GM12878 (cell line): ENCODE data around the gene HSBP1. TPM values are rescaled to one million over a fixed set of nuclear protein-coding genes. Genes with fewer than 3 reads are reported as not detected.

ENCODE experiments used
- ATAC-seq: fragments of 200-7000 bp; cut with Tn5 transposase; 3 replicates; pipeline ENCODE4 v1.9.1; 2020; ENCODE audit warnings: mild to moderate bottlenecking, moderate library complexity
- BruUV-seq: library from RNA; stranded (reverse); fragments of 400-500 nt; replicated peaks from 2 replicates; lab custom pipeline; 2021; lab: Mats Ljungman, UMichigan
- CTCF ChIA-PET: fragments of 300-600 bp; sonication (Branson Sonifier 250); formaldehyde crosslinking; extraction: SDS; loops from one replicate; lab custom pipeline; 2021; ENCODE audit warnings: inconsistent platforms; lab: Yijun Ruan, JAX
- POLR2A ChIA-PET: fragments of 350-600 bp; formaldehyde crosslinking; extraction: SDS; loops from one replicate; lab custom pipeline; 2021; ENCODE audit warnings: inconsistent platforms; lab: Charles Lee
- RAD21 ChIA-PET: fragments of 300-600 bp; sonication (Branson Sonifier 250); formaldehyde crosslinking; loops from one replicate; lab custom pipeline; 2023; ENCODE audit warnings: antibody characterized with exemption; ENCODE audit not compliant: unreplicated experiment; lab: Charles Lee
- SMC1A ChIA-PET: fragments of 300-600 bp; sonication (Branson Sonifier 250); formaldehyde crosslinking; loops from one replicate; lab custom pipeline; 2023; ENCODE audit not compliant: unreplicated experiment, uncharacterized antibody; lab: Charles Lee
- DNase-seq: peaks from one replicate; pipeline ENCODE4 v3.0.0-alpha.2; 2011; ENCODE audit warnings: low read depth, low spot score
- FAIRE-seq: peaks from 3 replicates; lab custom pipeline; 2011; peaks lifted over from hg19 to GRCh38; lab: Jason Lieb, UNC
- H2AFZ ChIP-seq: 2 replicates; pipeline ENCODE4 v1.6.0; 2011; ENCODE audit warnings: low read depth, low read length, control low read depth; ENCODE audit not compliant: control insufficient read depth
- H3K27ac ChIP-seq: 2 replicates; pipeline ENCODE4 v1.5.1; 2011; ENCODE audit warnings: control low read depth; ENCODE audit not compliant: control insufficient read depth, insufficient read depth
- H3K27me3 ChIP-seq, 2 experiments: replicated peaks in 1 of 2; 2 replicates each; pipeline versions ENCODE4 v1.6.0 to v1.6.1; 2011; ENCODE audit warnings: low read length in 1 of 2; ENCODE audit not compliant: control insufficient read depth in 2 of 2, insufficient read depth in 2 of 2
- H3K36me3 ChIP-seq, 2 experiments: 2 replicates each; pipeline ENCODE4 v1.5.1; 2011; ENCODE audit warnings: low read length in 1 of 2; ENCODE audit not compliant: control insufficient read depth in 2 of 2, insufficient read depth in 2 of 2
- H3K4me1 ChIP-seq: 2 replicates; pipeline ENCODE4 v1.6.1; 2011; ENCODE audit warnings: mild to moderate bottlenecking, low read length, moderate library complexity, mixed read lengths; ENCODE audit not compliant: control insufficient read depth, insufficient read depth
- H3K4me2 ChIP-seq: 2 replicates; pipeline ENCODE4 v1.6.0; 2011; ENCODE audit warnings: control low read depth; ENCODE audit not compliant: control insufficient read depth, insufficient read depth
- H3K4me3 ChIP-seq: fragments of 200-600 bp; sonication (generic); 2 replicates; pipeline ENCODE4 v1.5.1; 2016
- H3K79me2 ChIP-seq: 2 replicates; pipeline ENCODE4 v1.6.0; 2011; ENCODE audit warnings: low read length; ENCODE audit not compliant: control insufficient read depth, insufficient read depth
- H3K9ac ChIP-seq: 2 replicates; pipeline ENCODE4 v1.8.0; 2011; ENCODE audit warnings: low read length, control low read depth, mixed read lengths; ENCODE audit not compliant: control insufficient read depth, insufficient read depth
- H3K9me3 ChIP-seq: replicated peaks from 3 replicates; pipeline ENCODE4 v1.5.1; 2011; ENCODE audit warnings: mild to moderate bottlenecking, low read length; ENCODE audit not compliant: control insufficient read depth, insufficient read depth
- H4K20me1 ChIP-seq: 2 replicates; pipeline ENCODE4 v1.6.0; 2011; ENCODE audit not compliant: control insufficient read depth, insufficient read depth
- ATF3 ChIP-seq: IDR thresholded peaks from 2 replicates; pipeline ENCODE4 v1.6.1; 2011; ENCODE audit warnings: low read depth, mild to moderate bottlenecking, low read length, moderate library complexity, borderline replicate concordance; ENCODE audit errors: extremely low read depth
- BCL11A ChIP-seq: IDR thresholded peaks from 2 replicates; pipeline ENCODE4 v1.6.1; 2011; ENCODE audit warnings: low read depth, low read length
- CHD4 ChIP-seq: fragments of 200-600 bp; sonication (generic); IDR thresholded peaks from 2 replicates; pipeline ENCODE4 v1.6.1; 2016; ENCODE audit warnings: mild to moderate bottlenecking
- FOS ChIP-seq: IDR thresholded peaks from 3 replicates; pipeline ENCODE4 v1.6.1; 2011; ENCODE audit warnings: borderline replicate concordance; ENCODE audit not compliant: insufficient read length; ENCODE audit errors: extremely low read depth
- HDAC2 ChIP-seq: fragments of 200-600 bp; sonication (generic); IDR thresholded peaks from 2 replicates; pipeline ENCODE4 v1.6.1; 2017
- MAX ChIP-seq: IDR thresholded peaks from 2 replicates; pipeline ENCODE4 v1.6.1; 2012; ENCODE audit warnings: low read depth, low read length, improper control_type of control experiment
- NFYA ChIP-seq: IDR thresholded peaks from 2 replicates; pipeline ENCODE4 v1.6.1; 2011; ENCODE audit warnings: low read depth, mild to moderate bottlenecking, low read length, improper control_type of control experiment, borderline replicate concordance
- NRF1 ChIP-seq: conservative IDR thresholded peaks from 2 replicates; pipeline ENCODE4 v1.6.1; 2011; ENCODE audit warnings: mild to moderate bottlenecking, low read depth, low read length, improper control_type of control experiment
- SIN3A ChIP-seq: IDR thresholded peaks from 2 replicates; pipeline ENCODE4 v1.6.1; 2012; ENCODE audit warnings: low read depth, low read length, improper control_type of control experiment
- SMAD5 ChIP-seq: IDR thresholded peaks from 2 replicates; pipeline ENCODE4 v1.6.1; 2016; ENCODE audit warnings: antibody characterized with exemption, low read depth
- SUZ12 ChIP-seq: fragments of 200-600 bp; sonication (generic); IDR thresholded peaks from one replicate; pipeline ENCODE4 v1.6.1; 2018; ENCODE audit warnings: antibody characterized with exemption, mild to moderate bottlenecking; ENCODE audit not compliant: unreplicated experiment
- YY1 ChIP-seq: IDR thresholded peaks from 2 replicates; pipeline ENCODE4 v1.6.1; 2011; ENCODE audit warnings: low read depth, mild to moderate bottlenecking, low read length
- ZBTB4 ChIP-seq: fragments of 450-650 bp; formaldehyde crosslinking; IDR thresholded peaks from 2 replicates; pipeline ENCODE4 v1.4.0; 2022; ENCODE audit warnings: mild to moderate bottlenecking, moderate library complexity
- ZBTB40 ChIP-seq: fragments of 450-650 bp; IDR thresholded peaks from 2 replicates; pipeline ENCODE4 v1.6.1; 2016; ENCODE audit warnings: mild to moderate bottlenecking, moderate library complexity, borderline replicate concordance
- ZNF622 ChIP-seq: fragments of 450-650 bp; IDR thresholded peaks from 2 replicates; pipeline ENCODE4 v1.6.1; 2017; ENCODE audit warnings: mild to moderate bottlenecking, inconsistent platforms
- ZSCAN29 ChIP-seq: fragments of 450-650 bp; IDR thresholded peaks from 2 replicates; pipeline ENCODE4 v1.6.1; 2017; ENCODE audit warnings: mild to moderate bottlenecking, moderate library complexity
- WGBS: methylation state at CpG from one replicate; pipeline ENCODE4 v1.1.6; 2016; ENCODE audit warnings: low lambda C conversion rate; ENCODE audit not compliant: insufficient replicate concordance, insufficient coverage; ENCODE audit errors: missing lambda C conversion rate; 5-methylcytosine and 5-hydroxymethylcytosine counted together
- in situ Hi-C: fragments of 300-500 bp; cut with MboI; formaldehyde crosslinking; loops from 9 replicates; pipeline ENCODE4 v1.14.3; 2018; ENCODE audit warnings: mixed read lengths
- intact Hi-C: fragments of 100-400 bp; cut with micrococcal nuclease; formaldehyde crosslinking; loops from one replicate; pipeline ENCODE4 v1.14.2; 2022; ENCODE audit not compliant: unreplicated experiment
- polyA plus RNA-seq, 11 experiments: library from polyadenylated mRNA; depleted of rRNA in 4 of 11; unstranded in 6 of 11; stranded (reverse) in 5 of 11; fragments of >200 nt; fragmentation: Nextera tagmentation in 4 of 11; fragmentation: Illumina TruSeq in 1 of 11; extraction: Ambion mirVana in 4 of 11; extraction: Trizol in 1 of 11; gene quantifications; 1 replicate in 1 of 11; 2 replicates in 10 of 11; pipeline versions ENCODE4 v1.2.1 to v1.2.3, GENCODE V29; 2011 to 2016; ENCODE audit warnings: inconsistent platforms in 2 of 11, missing spikeins in 2 of 11, low read depth in 1 of 11
- total RNA-seq, 4 experiments: library from RNA; depleted of rRNA in 3 of 4; stranded (reverse); fragments of >200 nt in 3 of 4; fragmentation: Illumina TruSeq in 1 of 4; extraction: Trizol in 1 of 4; gene quantifications; 2 replicates each; pipeline versions ENCODE4 v1.2.1 to v1.2.3, GENCODE V29; 2013 to 2021

Gene HSBP1
- total and polyA plus RNA-seq, 10 of the 15 experiments (the other 5 are each of a cell fraction or from before 2014, with no cell fraction given), result 26.6 to 263 (median 95.7) TPM

- no peak for TF ChIP-seq SUZ12
- TF ChIP-seq ZNF622, result no peak
- TF ChIP-seq HDAC2, result no peak
- TF ChIP-seq CHD4, result no peak
- no peak for TF ChIP-seq SMAD5
- no peak for TF ChIP-seq ZSCAN29
- TF ChIP-seq SIN3A, result no peak
- TF ChIP-seq, all 136 proteins: peak for 0
Measured at GRCh38 chr16:83806731-83807130, 1.0 kb upstream of the HSBP1 start (continued).

- H2AFZ ChIP-seq, result peak overlapping the region; percentile 86
- POLR2A ChIA-PET, result no interaction called here
- ATAC-seq, result peak; percentile 3
- no TSS peak for BruUV-seq
- SMC1A ChIA-PET, result no interaction called here
- in situ Hi-C loops, result no loop called here
- intact Hi-C loops, result no loop called here
- H3K4me3 ChIP-seq, result no peak overlapping the region
- RAD21 ChIA-PET, result interaction anchor here (0.5 kb wide), 1 partner anchor 913 kb away, joined by 3 read pairs; no protein-coding TSS in a partner anchor
- no peak overlapping the region for H3K9ac ChIP-seq
- H3K36me3 ChIP-seq, result peaks cover 0 to 6% of the 10 kb centered on the region in 2 experiments; a peak in 1 of 4 replicates
- peaks cover 3% of the 10 kb centered on the region; the same call in 1 of the 2 replicates for H4K20me1 ChIP-seq
- H3K4me1 ChIP-seq, result peaks cover 8% of the 10 kb centered on the region; the same call in 1 of the 2 replicates
- CTCF ChIA-PET, result interaction anchor here (1.1 kb wide), 1 partner anchor 380 kb away, joined by 3 read pairs; no protein-coding TSS in a partner anchor
- DNase-seq, result no peak
- no peak for FAIRE-seq
- H3K4me2 ChIP-seq, result peak overlapping the region; percentile 60
- peaks cover 19% of the 10 kb centered on the region for H3K79me2 ChIP-seq
- H3K27me3 ChIP-seq, result no peaks in the 10 kb centered on the region
- 62% methylated on average over 8 of the region's 8 CpGs for WGBS
- no peaks in the 10 kb centered on the region for H3K9me3 ChIP-seq
- H3K27ac ChIP-seq, result no peak overlapping the region; the same call in 1 of the 2 replicates
- TF ChIP-seq ATF3 (no peak), BCL11A (no peak), YY1 (no peak), NFYA (no peak), NRF1 (no peak), ZBTB40 (no peak), FOS (no peak), ZBTB4 (CRISPR knock-in tag) (no peak), MAX (no peak)
Measured at GRCh38 chr16:83807327-83807709, 460 bp upstream of the HSBP1 start.
